Epithelial cell of prostate (primary cell): ENCODE measurements around the gene LRRK1.

Experiments
- DNase-seq: peaks from one replicate; pipeline ENCODE4 v3.0.0-alpha.2; 2011; ENCODE audit warnings: low read depth, low spot score
- H3K27ac ChIP-seq: fragments of 450-650 bp; 2 replicates; pipeline ENCODE4 v1.5.1; 2017; ENCODE audit warnings: mild to moderate bottlenecking

The LRRK1 gene

DNA sequence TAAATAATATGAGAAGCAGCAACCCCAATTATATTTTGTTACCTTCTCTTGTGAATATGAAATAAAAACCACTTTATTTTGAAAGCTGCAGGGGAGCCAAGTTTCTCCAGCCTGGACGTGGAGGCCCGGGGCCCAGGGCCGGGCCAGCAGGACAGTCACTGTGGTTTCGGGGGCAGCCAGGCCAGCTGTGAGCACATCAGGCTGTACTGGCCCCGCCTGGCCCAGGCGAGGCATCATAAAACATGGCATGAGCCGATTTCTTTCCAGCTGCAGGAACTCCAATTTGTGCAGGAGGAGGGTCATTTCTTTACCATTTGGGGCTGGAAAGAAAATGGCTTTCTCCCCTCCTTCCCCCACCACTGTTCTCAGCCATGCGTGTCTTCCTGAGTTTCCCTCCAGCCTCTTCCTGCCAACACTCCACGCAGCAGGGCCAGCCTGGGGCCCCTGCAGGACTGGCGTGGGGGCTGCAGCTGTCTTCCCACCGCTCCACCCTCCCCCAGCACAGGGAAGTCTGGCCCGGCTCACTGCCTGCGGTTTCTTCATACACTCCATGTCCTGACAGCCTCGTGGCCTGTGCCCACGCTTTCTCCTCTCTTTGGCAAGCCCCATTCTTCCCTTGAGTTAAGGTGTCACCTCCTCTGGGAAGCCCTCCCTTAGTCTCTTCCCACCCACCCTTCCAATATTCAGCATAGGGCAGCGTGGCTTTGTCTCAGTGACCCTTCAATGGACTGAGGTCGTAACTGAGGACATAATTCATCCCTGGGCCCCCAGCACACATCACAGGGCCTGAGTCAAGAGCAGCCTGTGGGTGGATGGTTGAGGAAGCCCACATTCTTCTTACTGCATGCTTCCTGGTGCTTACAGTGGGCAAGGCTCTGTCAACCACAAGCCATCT is 196.9 kb downstream of the LRRK1 start:
- no peak overlapping the region for H3K27ac ChIP-seq
- DNase-seq, result no peak

DNA sequence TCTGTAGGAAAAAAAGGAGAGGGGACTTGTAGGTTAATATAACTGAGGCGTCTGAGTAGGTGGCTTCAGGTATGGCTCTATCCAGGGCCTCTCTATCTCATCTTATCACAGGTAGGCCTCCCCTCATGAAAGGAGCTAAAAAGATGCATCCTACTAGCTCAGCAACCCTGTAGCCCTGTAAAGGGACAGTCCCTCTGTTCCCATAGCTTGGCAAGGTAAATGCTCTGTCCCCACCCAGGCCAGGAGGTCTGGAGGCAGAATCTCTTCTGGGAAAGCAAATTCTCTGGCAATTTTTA is 197.5 kb downstream of the LRRK1 start:
- no peak overlapping the region for H3K27ac ChIP-seq
- DNase-seq, result no peak

DNA sequence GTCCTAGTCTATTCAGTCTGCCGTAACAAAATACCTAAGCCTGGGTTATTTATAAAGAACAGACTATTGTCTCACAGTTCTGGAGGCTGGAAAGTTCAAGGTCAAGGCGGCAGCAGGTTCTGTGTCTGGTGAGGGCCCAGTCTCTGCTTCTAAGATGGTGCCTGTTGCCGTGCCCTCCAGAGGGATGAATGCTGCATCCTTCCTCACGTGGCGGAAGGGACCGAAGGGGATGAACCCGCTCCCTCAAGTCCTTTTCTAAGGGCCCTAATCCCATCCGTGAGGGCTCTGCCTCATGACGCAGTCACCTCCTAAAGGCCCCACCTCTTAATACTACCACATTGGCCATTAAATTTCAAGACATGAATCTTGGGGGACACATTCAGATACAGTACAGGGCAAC is 199.0 kb downstream of the LRRK1 start:
- no peak for DNase-seq
- H3K27ac ChIP-seq, result no peak overlapping the region

DNA sequence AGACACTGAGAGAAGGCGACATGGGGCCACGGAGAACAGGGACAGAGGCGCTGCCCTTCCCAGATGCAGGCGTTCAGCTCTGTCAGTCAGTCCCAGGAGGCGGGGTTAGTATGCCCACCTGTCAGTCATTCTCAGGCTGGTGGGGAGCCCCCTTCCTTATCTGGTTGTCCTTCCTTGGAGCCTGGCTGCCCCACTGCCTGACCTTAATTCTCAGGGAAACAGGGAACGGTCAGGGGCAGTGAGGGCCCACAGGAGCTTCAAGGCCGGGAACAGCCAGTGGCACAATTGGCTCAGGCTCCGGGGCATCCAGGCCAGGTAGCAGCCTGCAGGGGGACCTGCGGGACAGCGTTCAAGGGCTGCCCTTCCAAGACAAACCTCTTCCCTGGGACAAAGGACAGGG is 199.5 kb downstream of the LRRK1 start:
- H3K27ac ChIP-seq, result no peak overlapping the region
- DNase-seq, result no peak

DNA sequence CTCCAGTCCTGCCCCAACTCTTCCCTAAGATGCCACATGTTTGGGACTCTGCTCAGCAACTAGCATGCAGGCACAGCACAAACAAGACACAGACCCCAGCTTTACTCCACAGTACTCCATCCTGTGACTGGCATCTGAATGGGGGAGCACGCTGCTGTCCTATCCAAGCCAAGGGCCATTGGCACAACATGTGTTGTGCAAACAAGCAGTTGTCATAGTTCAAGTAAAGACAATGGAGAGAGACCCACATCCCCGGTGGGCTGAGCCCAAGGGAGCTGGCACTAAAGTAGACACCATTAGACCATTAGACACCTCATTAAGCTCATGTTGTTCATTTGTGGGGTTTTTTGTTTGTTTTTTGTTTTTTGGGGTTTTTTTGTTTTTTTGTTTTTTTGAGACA is 200.0 kb downstream of the LRRK1 start:
- no peak overlapping the region for H3K27ac ChIP-seq
- DNase-seq, result no peak
